ENCODE measurements around the gene ENTHD1. TPM values are rescaled to one million over a fixed set of nuclear protein-coding genes. Genes with fewer than 3 reads are reported as not detected.
"Not testable (repeated sequence)": the region's sequence is repeated elsewhere in the genome, so short reads cannot be mapped to it uniquely, and the experiment has no call there.

The ENTHD1 gene
- total RNA-seq, 2 experiments from 2014 or later: 0.34 TPM

DNA sequence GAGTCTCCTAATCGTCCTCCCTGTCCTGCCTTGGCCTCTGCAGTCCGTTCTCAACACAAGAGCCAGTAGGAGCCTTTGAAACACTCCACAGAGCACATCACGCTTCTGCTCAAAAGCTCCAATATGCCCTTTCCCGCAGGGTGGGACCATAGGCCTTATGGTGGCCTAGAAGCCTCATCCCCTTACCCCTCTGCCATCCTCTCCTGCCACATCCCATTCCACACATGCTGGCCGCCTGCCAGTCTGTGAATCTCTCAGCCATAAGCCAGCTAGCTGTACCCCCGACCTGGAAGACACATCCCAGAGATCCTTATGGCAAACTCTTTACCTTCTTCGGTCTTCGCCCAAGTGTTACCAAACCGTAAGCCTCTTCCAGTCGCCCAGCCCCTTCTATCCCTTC lies 157.8 kb downstream of the ENTHD1 start:
- TF ChIP-seq, protein P1, sequence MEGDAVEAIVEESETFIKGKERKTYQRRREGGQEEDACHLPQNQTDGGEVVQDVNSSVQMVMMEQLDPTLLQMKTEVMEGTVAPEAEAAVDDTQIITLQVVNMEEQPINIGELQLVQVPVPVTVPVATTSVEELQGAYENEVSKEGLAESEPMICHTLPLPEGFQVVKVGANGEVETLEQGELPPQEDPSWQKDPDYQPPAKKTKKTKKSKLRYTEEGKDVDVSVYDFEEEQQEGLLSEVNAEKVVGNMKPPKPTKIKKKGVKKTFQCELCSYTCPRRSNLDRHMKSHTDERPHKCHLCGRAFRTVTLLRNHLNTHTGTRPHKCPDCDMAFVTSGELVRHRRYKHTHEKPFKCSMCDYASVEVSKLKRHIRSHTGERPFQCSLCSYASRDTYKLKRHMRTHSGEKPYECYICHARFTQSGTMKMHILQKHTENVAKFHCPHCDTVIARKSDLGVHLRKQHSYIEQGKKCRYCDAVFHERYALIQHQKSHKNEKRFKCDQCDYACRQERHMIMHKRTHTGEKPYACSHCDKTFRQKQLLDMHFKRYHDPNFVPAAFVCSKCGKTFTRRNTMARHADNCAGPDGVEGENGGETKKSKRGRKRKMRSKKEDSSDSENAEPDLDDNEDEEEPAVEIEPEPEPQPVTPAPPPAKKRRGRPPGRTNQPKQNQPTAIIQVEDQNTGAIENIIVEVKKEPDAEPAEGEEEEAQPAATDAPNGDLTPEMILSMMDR (IDR thresholded peaks at IDR 0.05): no peak
- no peaks in the 10 kb centered on the region for H3K4me1 Mint-ChIP-seq (ENCODE audit: low read depth)
- DNase-seq (no peak), ATAC-seq (no peak)
- no peaks in the 10 kb centered on the region for H3K9me3 Mint-ChIP-seq
- intact Hi-C loops (cut with micrococcal nuclease): no loop called here
- no peak overlapping the region for H3K4me3 Mint-ChIP-seq
- no peak overlapping the region for H3K27ac Mint-ChIP-seq
- ChIA-PET POLR2A (no interaction called here), CTCF (no interaction called here)
- no peaks in the 10 kb centered on the region for H3K36me3 Mint-ChIP-seq (ENCODE audit: low read depth)
- peaks cover 4% of the 10 kb centered on the region for H3K27me3 Mint-ChIP-seq

- no peak overlapping the region for H3K4me3 Mint-ChIP-seq
- H3K27ac Mint-ChIP-seq: no peak overlapping the region
- CTCF ChIA-PET: interaction anchor here (0.8 kb wide), 1 partner anchor 38 kb away, joined by 3 read pairs; no protein-coding TSS in a partner anchor
- POLR2A ChIA-PET: no interaction called here
- H3K4me1 Mint-ChIP-seq (ENCODE audit: low read depth): no peaks in the 10 kb centered on the region
- intact Hi-C loops (cut with micrococcal nuclease): no loop called here
- TF ChIP-seq, protein P1 (IDR thresholded peaks at IDR 0.05): no peak
- peaks cover 4% of the 10 kb centered on the region for H3K27me3 Mint-ChIP-seq
- ATAC-seq: no peak
- H3K36me3 Mint-ChIP-seq (ENCODE audit: low read depth): no peaks in the 10 kb centered on the region
- DNase-seq: no peak
- H3K9me3 Mint-ChIP-seq: no peaks in the 10 kb centered on the region
These were observed 158.7 kb downstream of the ENTHD1 start for GRCh38 chr22:39734866-39735265.

DNA sequence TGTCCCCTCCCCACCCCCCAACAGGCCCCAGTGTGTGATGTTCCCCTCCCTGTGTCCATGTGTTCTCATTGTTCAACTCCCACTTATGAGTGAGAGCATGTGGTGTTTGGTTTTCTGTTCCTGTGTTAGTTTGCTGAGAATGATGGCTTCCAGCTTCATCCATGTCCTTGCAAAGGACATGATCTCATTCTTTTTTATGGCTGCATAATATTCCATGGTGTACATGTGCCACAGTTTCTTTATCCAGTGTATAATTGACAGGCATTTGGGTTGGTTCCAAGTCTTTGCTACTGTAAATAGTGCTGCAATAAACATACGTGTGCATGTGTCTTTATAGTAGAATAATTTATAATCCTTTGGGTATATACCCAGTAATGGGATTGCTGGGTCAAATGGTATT lies 159.5 kb downstream of the ENTHD1 start:
- H3K27me3 Mint-ChIP-seq; CTCF ChIA-PET; H3K9me3 Mint-ChIP-seq; H3K4me3 Mint-ChIP-seq; intact Hi-C loops (cut with micrococcal nuclease); POLR2A ChIA-PET; H3K4me1 Mint-ChIP-seq (ENCODE audit: low read depth); ATAC-seq; H3K27ac Mint-ChIP-seq; H3K36me3 Mint-ChIP-seq (ENCODE audit: low read depth); DNase-seq: not testable (repeated sequence)

DNA sequence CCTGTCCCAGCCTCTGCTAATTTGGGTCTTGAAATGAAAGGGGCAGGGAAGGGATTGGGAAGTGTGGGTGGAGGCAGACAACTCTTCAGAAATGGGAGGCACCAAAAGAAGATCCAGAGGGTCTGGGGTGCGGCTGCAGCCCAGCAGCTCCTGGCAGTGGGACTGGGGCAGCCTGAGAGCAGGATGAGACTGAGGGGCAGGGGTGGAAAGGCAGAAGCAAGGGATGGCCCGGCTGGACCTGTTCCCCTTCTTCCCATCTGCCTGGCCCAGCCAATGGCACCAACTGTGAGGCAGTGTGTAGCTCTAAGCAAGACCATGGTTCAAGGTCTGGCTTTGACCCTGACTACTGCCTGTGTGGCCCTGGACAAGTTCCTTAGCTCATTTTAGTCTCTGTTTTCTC lies 160.4 kb downstream of the ENTHD1 start:
- H3K36me3 Mint-ChIP-seq (ENCODE audit: low read depth): no peaks in the 10 kb centered on the region
- intact Hi-C loops (cut with micrococcal nuclease): no loop called here
- H3K4me1 Mint-ChIP-seq (ENCODE audit: low read depth): no peaks in the 10 kb centered on the region
- TF ChIP-seq, protein P1 (IDR thresholded peaks at IDR 0.05): no peak
- H3K9me3 Mint-ChIP-seq: no peaks in the 10 kb centered on the region
- POLR2A ChIA-PET: no interaction called here
- ATAC-seq (no peak), DNase-seq (no peak)
- no peak overlapping the region for H3K4me3 Mint-ChIP-seq
- peaks cover 4% of the 10 kb centered on the region for H3K27me3 Mint-ChIP-seq
- no peak overlapping the region for H3K27ac Mint-ChIP-seq
- CTCF ChIA-PET: no interaction called here

GRCh38 chr22:39732625-39733024 lies 160.9 kb downstream of the ENTHD1 start:
- Mint-ChIP-seq H3K27me3 (peaks cover 1% of the 10 kb centered on the region), H3K27ac (no peak overlapping the region), H3K4me3 (no peak overlapping the region), H3K9me3 (no peaks in the 10 kb centered on the region), H3K36me3 (ENCODE audit: low read depth) (no peaks in the 10 kb centered on the region), H3K4me1 (ENCODE audit: low read depth) (no peaks in the 10 kb centered on the region)
- DNase-seq (no peak), ATAC-seq (no peak)
- ChIA-PET POLR2A (no interaction called here), CTCF (no interaction called here)
- TF ChIP-seq, protein P1 (IDR thresholded peaks at IDR 0.05): no peak
- intact Hi-C loops (cut with micrococcal nuclease): no loop called here
